Lung (tissue), 12 donors: Measurements from ENCODE around the gene SLC16A1. TPM values are rescaled to one million over a fixed set of nuclear protein-coding genes. Genes with fewer than 3 reads are reported as not detected.

Experiments used
- ATAC-seq: fragments of 200-7000 bp; cut with Tn5 transposase; one replicate; pipeline ENCODE4 v1.9.1; 2020; ENCODE audit warnings: moderate number of reproducible peaks; ENCODE audit not compliant: insufficient read depth, low FRiP score
- DNase-seq, 3 donors: peaks; one replicate each; pipeline ENCODE4 v3.0.0-alpha.2; 2013 to 2017
- H3K27ac ChIP-seq, 2 donors: one replicate each; pipeline ENCODE4 v1.5.1; 2013; ENCODE audit warnings: mild to moderate bottlenecking in 2 of 2, moderate library complexity in 2 of 2, control low read depth in 1 of 2, inconsistent platforms in 1 of 2, low read depth in 1 of 2, low read length in 1 of 2
- H3K27me3 ChIP-seq, 3 donors: one replicate each; pipeline ENCODE4 v1.5.1; 2013; ENCODE audit warnings: low read length in 2 of 3; ENCODE audit not compliant: control insufficient read depth in 3 of 3, insufficient read depth in 3 of 3
- H3K36me3 ChIP-seq, 4 donors: one replicate each; pipeline ENCODE4 v1.5.1; 2013; ENCODE audit warnings: low read length in 4 of 4, mild to moderate bottlenecking in 1 of 4, moderate library complexity in 1 of 4; ENCODE audit not compliant: control insufficient read depth in 4 of 4, insufficient read depth in 4 of 4
- H3K4me1 ChIP-seq, 5 donors: one replicate each; pipeline ENCODE4 v1.5.1; 2013; ENCODE audit warnings: low read length in 5 of 5, mild to moderate bottlenecking in 2 of 5, moderate library complexity in 1 of 5; ENCODE audit not compliant: control insufficient read depth in 5 of 5, insufficient read depth in 5 of 5
- H3K4me3 ChIP-seq: one replicate; pipeline ENCODE4 v1.5.1; 2013; ENCODE audit warnings: mild to moderate bottlenecking, control low read depth, moderate library complexity
- H3K9ac ChIP-seq, 2 donors: one replicate each; pipeline ENCODE4 v1.5.1; 2013; ENCODE audit warnings: low read length in 2 of 2, control low read depth in 1 of 2; ENCODE audit not compliant: insufficient read depth in 1 of 2
- H3K9me3 ChIP-seq, 4 donors: one replicate each; pipeline ENCODE4 v1.5.1; 2013; ENCODE audit warnings: low read length in 3 of 4, mild to moderate bottlenecking in 1 of 4, moderate library complexity in 1 of 4; ENCODE audit not compliant: control insufficient read depth in 4 of 4, insufficient read depth in 3 of 4
- CTCF ChIP-seq: IDR thresholded peaks from 2 replicates; pipeline ENCODE4 v1.5.1; 2012; ENCODE audit warnings: mild to moderate bottlenecking; ENCODE audit errors: control extremely low read depth, extremely low read depth
- WGBS, 2 donors: extraction: QIAGEN DNeasy Blood & Tissue Kit; methylation state at CpG; one replicate each; pipeline ENCODE4 v1.1.7; 2013; 5-methylcytosine and 5-hydroxymethylcytosine counted together
- polyA plus RNA-seq, 2 donors: library from polyadenylated mRNA; stranded (reverse); fragments of 200-250 nt; gene quantifications; one replicate each; pipeline ENCODE4 v1.2.1, GENCODE V29; 2013
- total RNA-seq, 2 donors: library from RNA; depleted of rRNA in 1 of 2; stranded (reverse); fragments of >200 nt in 1 of 2; gene quantifications; one replicate each; pipeline ENCODE4 v1.2.1, GENCODE V29; 2014 to 2021
- donor health status: control.
- donor health status: control.
- donor health status: Bipolar disorder and iron deficiency.
- donor health status: healthy.
- donor health status: DM: yes; HTN: yes; CAD: no.

Gene SLC16A1
- total and polyA plus RNA-seq, 4 donors: 2.4 to 27.6 (median 8.2) TPM

GRCh38 chr1:112985123-112985522 lies 29.1 kb upstream of the SLC16A1 start:
- H3K9ac ChIP-seq: no peak overlapping the region
- H3K27me3 ChIP-seq: no peaks in the 10 kb centered on the region
- peaks cover 0 to 13% (median 8%) of the 10 kb centered on the region in 5 donors for H3K4me1 ChIP-seq
- no peak overlapping the region for H3K27ac ChIP-seq
- no peak for ATAC-seq
- H3K9me3 ChIP-seq: no peaks in the 10 kb centered on the region
- TF ChIP-seq CTCF: no peak
- no peak for DNase-seq
- H3K4me3 ChIP-seq: no peak overlapping the region
- no peaks in the 10 kb centered on the region for H3K36me3 ChIP-seq
- 85 to 90% methylated on average over 2 of the region's 2 CpGs for WGBS, 2 donors

GRCh38 chr1:112983537-112984131 lies 27.6 kb upstream of the SLC16A1 start:
- H3K9me3 ChIP-seq: no peaks in the 10 kb centered on the region
- H3K9ac ChIP-seq: no peak overlapping the region
- H3K4me3 ChIP-seq: no peak overlapping the region
- H3K27ac ChIP-seq: peak overlapping the region in 1 of 2 donors; percentile 76
- H3K36me3 ChIP-seq: no peaks in the 10 kb centered on the region
- H3K4me1 ChIP-seq: peaks cover 0 to 13% (median 8%) of the 10 kb centered on the region in 5 donors
- no peaks in the 10 kb centered on the region for H3K27me3 ChIP-seq
- ATAC-seq (no peak), DNase-seq (peak in 1 of 3 donors; percentile 11)
- no peak for TF ChIP-seq CTCF
- 46 to 73% methylated on average over 6 of the region's 6 CpGs for WGBS, 2 donors

GRCh38 chr1:112982853-112983536 lies 27.0 kb upstream of the SLC16A1 start:
- WGBS, 2 donors: 52 to 63% methylated on average over 5 of the region's 5 CpGs
- H3K4me3 ChIP-seq: no peak overlapping the region
- H3K9ac ChIP-seq: no peak overlapping the region
- H3K27ac ChIP-seq: peak overlapping the region in 1 of 2 donors; percentile 76
- TF ChIP-seq CTCF: no peak
- peak in 2 of 3 donors; percentile 59 to 79 for DNase-seq
- peak; percentile 34 for ATAC-seq
- H3K36me3 ChIP-seq: no peaks in the 10 kb centered on the region
- no peaks in the 10 kb centered on the region for H3K9me3 ChIP-seq
- H3K27me3 ChIP-seq: no peaks in the 10 kb centered on the region
- H3K4me1 ChIP-seq: peaks cover 0 to 13% (median 8%) of the 10 kb centered on the region in 5 donors
